PC-9 (cell line): ENCODE measurements around the gene B3GALT4. TPM values are rescaled to one million over a fixed set of nuclear protein-coding genes. Genes with fewer than 3 reads are reported as not detected.
A peak's percentile ranks its signal among the peaks of the same experiment; 100 is the strongest.

Source experiments
- BruUV-seq: library from RNA; stranded (reverse); fragments of 400-500 nt; replicated peaks from 2 replicates; lab custom pipeline; 2021; lab: Mats Ljungman, UMichigan
- CTCF ChIA-PET: fragments of 300-600 bp; sonication (Branson Sonifier 250); formaldehyde crosslinking; loops from one replicate; lab custom pipeline; 2022; ENCODE audit warnings: antibody characterized with exemption; lab: Charles Lee
- POLR2A ChIA-PET: fragments of 300-600 bp; sonication (Branson Sonifier 250); formaldehyde crosslinking; loops from one replicate; lab custom pipeline; 2022; ENCODE audit warnings: antibody characterized with exemption; ENCODE audit not compliant: unreplicated experiment; lab: Charles Lee
- DNase-seq, 2 experiments: peaks; one replicate each; pipeline versions ENCODE4 v3.0.0 to v3.0.0-alpha.2; 2015 to 2022; ENCODE audit warnings: mixed read lengths in 1 of 2
- H2AFZ ChIP-seq: fragments of 200-600 bp; sonication (generic); 2 replicates; pipeline ENCODE4 v1.8.1; 2017; ENCODE audit warnings: antibody characterized with exemption
- H3F3A ChIP-seq: fragments of 200-600 bp; sonication (generic); 2 replicates; pipeline ENCODE4 v1.8.1; 2017; ENCODE audit warnings: antibody characterized with exemption, mild to moderate bottlenecking, low read depth; ENCODE audit not compliant: insufficient read depth
- H3K27ac ChIP-seq: fragments of 200-600 bp; sonication (generic); 2 replicates; pipeline ENCODE4 v1.6.1; 2016; ENCODE audit warnings: mixed run types
- H3K27me3 ChIP-seq: fragments of 200-600 bp; sonication (generic); 2 replicates; pipeline ENCODE4 v1.6.1; 2016; ENCODE audit warnings: low read depth, mixed run types; ENCODE audit not compliant: insufficient read depth
- H3K36me3 ChIP-seq: fragments of 200-600 bp; sonication (generic); 2 replicates; pipeline ENCODE4 v1.6.1; 2016; ENCODE audit warnings: low read depth, mixed run types
- H3K4me1 ChIP-seq: fragments of 200-600 bp; sonication (generic); replicated peaks from 2 replicates; pipeline ENCODE4 v1.6.1; 2016; ENCODE audit warnings: mixed run types; ENCODE audit not compliant: insufficient read depth
- H3K4me2 ChIP-seq: fragments of 200-600 bp; sonication (generic); 2 replicates; pipeline ENCODE4 v1.6.1; 2017; ENCODE audit warnings: mixed run types
- H3K4me3 ChIP-seq: fragments of 200-600 bp; sonication (generic); 2 replicates; pipeline ENCODE4 v1.6.1; 2016; ENCODE audit warnings: mixed run types
- H3K79me2 ChIP-seq: fragments of 200-600 bp; sonication (generic); 2 replicates; pipeline ENCODE4 v1.6.1; 2017; ENCODE audit warnings: low read depth, mixed run types
- H3K9me2 ChIP-seq: fragments of 200-600 bp; sonication (generic); 2 replicates; pipeline ENCODE4 v1.8.1; 2017; ENCODE audit warnings: mild to moderate bottlenecking; ENCODE audit not compliant: insufficient read depth
- H3K9me3 ChIP-seq: fragments of 200-600 bp; sonication (generic); 2 replicates; pipeline ENCODE4 v1.8.1; 2016; ENCODE audit warnings: low read depth; ENCODE audit not compliant: insufficient read depth
- H4K20me1 ChIP-seq: fragments of 200-600 bp; sonication (generic); 2 replicates; pipeline ENCODE4 v1.8.1; 2017; ENCODE audit not compliant: insufficient read depth
- EZH2 ChIP-seq: fragments of 200-600 bp; sonication (generic); IDR thresholded peaks from 2 replicates; pipeline ENCODE4 v1.8.0; 2017; ENCODE audit warnings: antibody characterized with exemption, low read depth
- intact Hi-C: fragments of 100-400 bp; cut with micrococcal nuclease; formaldehyde crosslinking; loops from one replicate; pipeline ENCODE4 v1.10.0; 2022; ENCODE audit not compliant: unreplicated experiment
- total RNA-seq: library from RNA; stranded (reverse); gene quantifications from 2 replicates; pipeline ENCODE4 v1.2.3, GENCODE V29; 2021
- TF ChIP-seq, protein P1 (sequence below): fragments of 200-600 bp; sonication (generic); conservative IDR thresholded peaks from 2 replicates; pipeline ENCODE4 v1.6.1; 2017; ENCODE audit warnings: mixed run types, antibody characterized with exemption, mild to moderate bottlenecking, moderate library complexity

Gene B3GALT4
- total RNA-seq, 1 experiment from 2014 or later, result 10.3 TPM

DNA sequence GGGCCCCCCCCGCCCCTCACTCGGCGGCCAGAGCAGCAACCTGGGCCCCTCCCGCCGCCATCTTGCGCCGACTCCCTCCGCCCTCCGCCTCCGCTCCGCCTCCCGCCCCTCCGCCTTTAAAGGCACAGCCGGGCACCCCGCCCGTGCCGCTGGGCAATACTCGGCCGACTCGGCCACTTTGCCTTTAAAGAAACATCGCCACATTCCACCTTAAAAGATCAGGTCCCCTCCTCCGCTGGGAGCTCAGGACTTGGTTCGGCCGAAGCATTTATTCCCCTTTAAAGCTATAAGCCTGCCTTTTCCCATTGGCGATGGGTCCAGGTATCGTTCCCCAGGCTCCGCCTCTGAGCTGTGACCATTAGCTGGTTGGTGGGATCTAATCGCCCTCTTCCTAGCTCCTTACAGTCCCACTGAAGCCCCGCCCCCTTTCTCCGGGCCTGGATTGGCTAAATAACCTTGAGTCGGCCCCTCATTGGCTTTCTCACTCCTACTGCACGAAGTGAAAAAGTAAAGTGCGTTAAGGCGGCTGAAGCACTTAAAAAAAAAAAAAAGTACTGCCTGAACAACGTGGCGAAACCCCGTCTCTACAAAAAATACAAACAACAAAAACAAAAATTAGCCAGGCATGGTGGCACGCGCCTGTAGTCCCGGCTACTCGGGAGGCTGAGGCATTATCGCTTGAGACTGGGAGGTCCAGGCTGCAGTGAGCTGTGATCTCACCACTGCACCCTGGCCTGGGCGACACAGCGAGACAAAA lies 40.9 kb downstream of the B3GALT4 start, which contains the start of gene ZBTB22:
Gene ZBTB22, minus strand, starts transcription at position 76 of the 757 bp plus-strand sequence. CDS start 828 bp downstream, outside the sequence.
- Histone ChIP-seq H3K4me3 (peak within 1 kb of the TSS; percentile 49), H3K9me2 (no peaks in the 10 kb centered on the region), H2AFZ (peak within 1 kb of the TSS; percentile 69), H3F3A (peaks cover 55% of the 10 kb centered on the region), H3K36me3 (peaks cover 20% of the 10 kb centered on the region; the same call in 1 of the 2 replicates), H3K4me1 (peaks cover 51% of the 10 kb centered on the region), H4K20me1 (no peaks in the 10 kb centered on the region), H3K4me2 (peak within 1 kb of the TSS; percentile 97), H3K79me2 (peaks cover 55% of the 10 kb centered on the region), H3K9me3 (no peaks in the 10 kb centered on the region), H3K27ac (peak within 1 kb of the TSS; percentile 66), H3K27me3 (no peaks in the 10 kb centered on the region)
- TF ChIP-seq, protein P1, sequence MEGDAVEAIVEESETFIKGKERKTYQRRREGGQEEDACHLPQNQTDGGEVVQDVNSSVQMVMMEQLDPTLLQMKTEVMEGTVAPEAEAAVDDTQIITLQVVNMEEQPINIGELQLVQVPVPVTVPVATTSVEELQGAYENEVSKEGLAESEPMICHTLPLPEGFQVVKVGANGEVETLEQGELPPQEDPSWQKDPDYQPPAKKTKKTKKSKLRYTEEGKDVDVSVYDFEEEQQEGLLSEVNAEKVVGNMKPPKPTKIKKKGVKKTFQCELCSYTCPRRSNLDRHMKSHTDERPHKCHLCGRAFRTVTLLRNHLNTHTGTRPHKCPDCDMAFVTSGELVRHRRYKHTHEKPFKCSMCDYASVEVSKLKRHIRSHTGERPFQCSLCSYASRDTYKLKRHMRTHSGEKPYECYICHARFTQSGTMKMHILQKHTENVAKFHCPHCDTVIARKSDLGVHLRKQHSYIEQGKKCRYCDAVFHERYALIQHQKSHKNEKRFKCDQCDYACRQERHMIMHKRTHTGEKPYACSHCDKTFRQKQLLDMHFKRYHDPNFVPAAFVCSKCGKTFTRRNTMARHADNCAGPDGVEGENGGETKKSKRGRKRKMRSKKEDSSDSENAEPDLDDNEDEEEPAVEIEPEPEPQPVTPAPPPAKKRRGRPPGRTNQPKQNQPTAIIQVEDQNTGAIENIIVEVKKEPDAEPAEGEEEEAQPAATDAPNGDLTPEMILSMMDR, result no peak
- no peak for TF ChIP-seq EZH2
- POLR2A ChIA-PET, result interaction anchor here (0.5 to 1.2 kb wide), 17 partner anchors 17 to 1064 kb away, joined by 3 to 25 read pairs (median 5); partner anchors contain the start of genes PFDN6, RGL2, RPS18 and VPS52
- intact Hi-C loops, result loop anchor here (10.0 kb wide), 1 partner anchor 257 kb away; no protein-coding TSS in a partner anchor
- DNase-seq, result peak; percentile 97 to 98
- CTCF ChIA-PET, result interaction anchor here (0.6 to 0.7 kb wide), 3 partner anchors 18 to 1126 kb away, joined by 3 to 6 read pairs (median 4); no protein-coding TSS in a partner anchor
- BruUV-seq, result no TSS peak

DNA sequence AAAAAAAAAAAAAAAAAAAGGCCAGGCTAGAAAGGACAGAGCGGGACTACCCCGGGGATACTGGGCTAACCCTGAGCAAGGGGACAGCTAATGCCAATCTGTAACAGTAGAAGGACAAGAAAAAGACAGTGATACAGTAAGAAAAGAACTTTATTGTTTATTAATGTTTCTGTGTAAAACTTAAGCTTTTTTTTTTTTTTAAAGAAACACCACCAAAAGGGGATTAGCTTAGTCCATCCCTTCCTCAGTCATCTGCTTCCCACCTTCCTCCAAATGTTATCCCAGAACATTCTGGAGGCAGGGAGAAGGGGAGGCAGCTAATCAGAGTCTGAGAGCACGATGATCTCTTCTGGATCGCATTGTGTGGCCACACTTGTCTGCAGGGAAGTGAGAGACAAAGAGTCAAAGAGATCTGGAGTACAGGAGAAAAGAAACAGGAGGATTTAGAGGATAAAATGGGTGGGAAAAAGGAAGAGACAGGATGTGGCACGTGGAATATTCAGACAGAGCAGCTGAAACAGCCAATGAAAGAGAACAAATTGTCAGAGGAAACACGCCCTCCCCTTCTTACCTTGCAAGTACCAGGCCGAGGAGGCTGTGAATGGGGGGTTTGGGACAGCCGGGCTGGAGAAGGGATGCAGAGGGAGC lies 41.6 kb downstream of the B3GALT4 start:
- intact Hi-C loops, result loop anchor here (10.0 kb wide), 1 partner anchor 256 kb away; no protein-coding TSS in a partner anchor
- H3K4me2 ChIP-seq, result peak overlapping the region; percentile 97
- peaks cover 52% of the 10 kb centered on the region for H3F3A ChIP-seq
- H3K79me2 ChIP-seq, result peaks cover 49% of the 10 kb centered on the region
- no peaks in the 10 kb centered on the region for H3K9me2 ChIP-seq
- H3K4me1 ChIP-seq, result peaks cover 51% of the 10 kb centered on the region
- H4K20me1 ChIP-seq, result no peaks in the 10 kb centered on the region
- ChIA-PET CTCF (interaction anchor here (0.7 kb wide), 2 partner anchors 19 to 188 kb away, joined by 3 to 6 read pairs; no protein-coding TSS in a partner anchor), POLR2A (interaction anchor here (0.5 to 1.1 kb wide), 8 partner anchors 18 to 1064 kb away, joined by 3 to 25 read pairs (median 4); partner anchors contain the start of gene RGL2)
- peak overlapping the region; percentile 66 for H3K27ac ChIP-seq
- no peak for DNase-seq
- H2AFZ ChIP-seq, result peak overlapping the region; percentile 69; the same call in 1 of the 2 replicates
- TF ChIP-seq, protein P1, result no peak
- TF ChIP-seq EZH2, result no peak
- peaks cover 20% of the 10 kb centered on the region; the same call in 1 of the 2 replicates for H3K36me3 ChIP-seq
- H3K9me3 ChIP-seq, result no peaks in the 10 kb centered on the region
- no TSS peak for BruUV-seq
- peak overlapping the region; percentile 49 for H3K4me3 ChIP-seq
- no peaks in the 10 kb centered on the region for H3K27me3 ChIP-seq

DNA sequence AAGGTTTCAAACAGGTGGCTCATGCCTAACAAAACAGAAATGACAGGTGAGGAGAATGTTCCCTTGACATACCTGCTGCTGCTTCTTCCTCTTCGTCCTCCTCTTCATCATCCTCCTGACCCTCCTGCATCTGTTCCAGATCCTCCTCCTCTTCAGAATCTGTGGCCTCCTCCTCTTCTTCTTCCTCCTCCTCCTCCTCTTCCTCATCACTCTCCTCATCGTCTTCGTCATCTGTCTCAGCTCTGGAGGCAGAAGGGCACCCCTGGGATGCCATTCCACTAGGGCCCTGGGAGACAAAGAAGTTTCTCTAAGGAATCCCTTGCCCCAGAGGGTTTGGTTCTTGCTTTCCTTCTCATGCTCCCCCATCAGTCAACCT lies 43.0 kb downstream of the B3GALT4 start:
- TF ChIP-seq, protein P1, result no peak
- no peak for TF ChIP-seq EZH2
- H3K27me3 ChIP-seq, result no peaks in the 10 kb centered on the region
- H4K20me1 ChIP-seq, result no peaks in the 10 kb centered on the region
- intact Hi-C loops, result loop anchor here (10.0 kb wide), 1 partner anchor 255 kb away; no protein-coding TSS in a partner anchor
- H2AFZ ChIP-seq, result no peak overlapping the region
- BruUV-seq, result TSS peak; percentile 38
- ChIA-PET POLR2A (no interaction called here), CTCF (interaction anchor here (0.6 kb wide), 2 partner anchors 26 to 391 kb away, joined by 4 read pairs; partner anchors contain the start of gene UQCC2)
- peak overlapping the region; percentile 97 for H3K4me2 ChIP-seq
- H3K79me2 ChIP-seq, result peaks cover 45% of the 10 kb centered on the region
- peaks cover 55% of the 10 kb centered on the region for H3F3A ChIP-seq
- DNase-seq, result no peak
- H3K4me3 ChIP-seq, result no peak overlapping the region
- H3K9me3 ChIP-seq, result no peaks in the 10 kb centered on the region
- peak overlapping the region; percentile 48 for H3K27ac ChIP-seq
- no peaks in the 10 kb centered on the region for H3K9me2 ChIP-seq
- peaks cover 53% of the 10 kb centered on the region for H3K4me1 ChIP-seq
- peaks cover 20% of the 10 kb centered on the region; the same call in 1 of the 2 replicates for H3K36me3 ChIP-seq
